Activated CD8-positive, alpha-beta memory T cell treated with anti-CD3 and anti-CD28 coated beads for 1 hour (primary cell): Measurements from ENCODE around the gene C3AR1.

Experiments
- DNase-seq, 2 donors: peaks; one replicate each; pipeline ENCODE4 v3.0.0-alpha.2; 2020; ENCODE audit warnings: low read depth in 1 of 2; ENCODE audit errors: extremely low read depth in 1 of 2

C3AR1 gene

DNA sequence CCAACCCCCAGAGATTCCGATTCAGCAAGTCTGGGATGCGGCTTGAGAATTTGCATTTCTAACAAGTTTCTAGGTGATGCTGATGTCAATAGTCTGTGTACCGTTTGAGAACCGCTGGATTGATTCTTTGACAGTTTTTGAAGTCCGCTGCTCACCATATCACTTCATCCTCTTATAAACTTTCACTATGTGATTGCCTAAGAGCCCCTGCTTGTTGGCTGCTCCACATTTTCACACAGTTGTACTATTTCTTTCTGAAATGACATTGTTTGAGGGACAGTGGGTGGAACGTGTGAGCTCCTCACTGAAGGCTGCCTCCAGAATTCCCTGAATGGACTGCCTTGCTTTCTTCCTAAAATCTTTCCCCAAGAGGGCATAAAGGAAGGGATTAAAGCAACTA is 7.7 kb downstream of the C3AR1 start:
- DNase-seq: no peak

DNA sequence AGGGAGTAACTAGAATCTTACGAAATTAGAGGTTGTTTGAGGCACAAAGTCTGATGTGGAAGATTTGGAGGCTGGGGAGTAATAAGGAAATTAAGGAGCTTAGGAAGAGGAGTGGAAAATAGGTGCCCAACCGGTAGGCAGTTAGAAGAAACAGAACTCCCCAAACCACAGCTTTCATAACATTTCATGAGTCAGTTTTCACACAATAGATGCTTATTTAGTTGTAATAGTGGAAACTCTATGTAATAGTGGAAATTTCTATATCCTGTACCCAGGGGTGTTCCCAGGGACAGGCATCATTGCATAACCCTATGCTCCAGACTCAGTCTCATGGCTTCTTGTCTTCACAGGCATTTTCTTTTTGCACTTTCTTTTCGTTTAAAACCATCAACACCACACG is 8.3 kb downstream of the C3AR1 start:
- DNase-seq: no peak

GRCh38 chr12:8057306-8057705 is 8.9 kb downstream of the C3AR1 start:
- no peak for DNase-seq

DNA sequence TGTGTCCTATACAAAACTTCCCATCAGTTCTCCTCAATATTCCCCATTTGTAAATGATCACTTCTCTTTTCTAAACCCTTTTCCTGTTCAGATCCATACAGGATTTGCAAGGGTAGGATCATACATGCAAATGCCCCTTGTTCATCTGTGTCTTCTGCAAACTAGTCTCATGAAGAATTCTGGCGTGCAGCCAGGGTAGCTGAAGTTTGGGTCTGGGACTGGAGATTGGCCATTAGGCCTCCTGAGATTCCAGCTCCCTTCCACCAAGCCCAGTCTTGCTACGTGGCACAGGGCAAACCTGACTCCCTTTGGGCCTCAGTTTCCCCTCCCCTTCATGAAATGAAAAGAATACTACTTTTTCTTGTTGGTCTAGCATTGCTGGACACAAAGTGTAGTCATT is 11.3 kb downstream of the C3AR1 start:
- no peak for DNase-seq

- DNase-seq: no peak
Measured at GRCh38 chr12:8052679-8053078, 13.5 kb downstream of the C3AR1 start.

GRCh38 chr12:8050600-8051250 is 15.4 kb downstream of the C3AR1 start:
- DNase-seq: no peak

- no peak for DNase-seq
Measured at GRCh38 chr12:8048906-8049305, 17.3 kb downstream of the C3AR1 start.

DNA sequence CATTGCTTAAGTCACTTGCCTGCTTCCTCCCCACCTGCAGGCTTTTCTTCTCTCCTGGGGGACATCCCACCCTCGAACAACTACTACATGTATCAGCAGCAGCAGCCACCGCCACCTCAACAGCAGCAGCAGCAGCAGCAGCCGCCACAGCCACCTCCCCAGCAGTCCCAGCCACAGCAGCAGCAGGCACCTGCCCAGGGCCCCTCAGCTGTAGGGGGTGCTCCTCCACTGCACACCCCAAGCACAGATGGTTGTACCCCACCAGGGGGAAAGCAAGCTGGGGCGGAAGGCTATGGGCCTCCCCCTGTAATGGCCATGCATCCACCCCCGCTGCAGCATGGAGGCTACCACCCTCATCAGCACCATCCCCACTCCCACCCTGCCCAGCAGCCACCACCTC is 18.3 kb downstream of the C3AR1 start:
- DNase-seq: no peak

- DNase-seq: peak; percentile 61 to 76
Measured at GRCh38 chr12:8045952-8046944, 19.9 kb downstream of the C3AR1 start.

- no peak for DNase-seq
Measured at GRCh38 chr12:8040791-8041190, 25.4 kb downstream of the C3AR1 start.

GRCh38 chr12:8038659-8039114 is 27.5 kb downstream of the C3AR1 start:
- no peak for DNase-seq

DNA sequence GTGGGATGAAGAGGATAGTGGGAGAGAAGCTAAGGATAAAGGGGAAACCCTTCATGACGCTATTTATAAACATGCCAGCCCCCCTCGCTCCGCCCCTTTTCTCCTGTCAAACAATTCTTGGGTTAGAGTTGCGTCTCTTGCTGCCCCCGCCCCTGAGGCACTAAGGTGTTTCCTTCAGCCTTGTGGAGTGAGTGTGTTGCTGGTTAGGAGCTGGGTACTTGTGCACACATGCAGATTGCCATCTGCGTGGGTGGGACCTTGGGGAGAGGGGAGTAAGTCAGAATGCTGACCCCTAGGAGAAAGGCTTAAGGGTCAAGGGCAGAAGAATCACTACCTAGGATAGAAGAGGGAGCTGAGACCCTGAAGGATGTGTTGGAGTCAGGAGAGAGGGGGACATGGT is 28.2 kb downstream of the C3AR1 start:
- DNase-seq: no peak

- no peak for DNase-seq
Measured at GRCh38 chr12:8037046-8037663, 29.0 kb downstream of the C3AR1 start.

- DNase-seq: no peak
Measured at GRCh38 chr12:8036346-8036745, 29.8 kb downstream of the C3AR1 start.

GRCh38 chr12:8035440-8036010 is 30.6 kb downstream of the C3AR1 start:
- DNase-seq: no peak

DNA sequence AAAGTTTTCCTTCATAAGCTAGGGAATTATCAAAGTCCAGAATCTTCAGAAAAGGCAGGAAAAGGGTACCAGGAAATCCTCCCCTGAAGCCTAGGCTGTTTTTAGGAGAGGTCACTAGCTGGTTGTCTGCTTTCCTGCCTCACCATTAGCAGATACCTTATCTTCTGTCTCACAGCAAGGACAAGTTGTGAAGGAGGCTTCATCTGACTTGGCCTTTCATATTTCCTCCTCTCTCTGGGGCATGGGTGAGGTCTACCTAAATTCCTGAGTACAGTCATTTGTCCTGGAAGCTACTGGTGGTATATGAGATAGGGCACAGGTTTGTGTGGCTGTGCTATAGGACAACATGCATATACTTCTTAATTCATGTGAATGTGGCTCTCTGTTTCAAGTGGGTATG is 31.4 kb downstream of the C3AR1 start:
- DNase-seq: no peak

GRCh38 chr12:8033153-8034044 is 32.8 kb downstream of the C3AR1 start:
- no peak for DNase-seq

GRCh38 chr12:8032242-8033152 is 33.7 kb downstream of the C3AR1 start, which contains the start of gene FOXJ2:
FOXJ2 (plus strand) TSS chr12:8032716; CDS start chr12:8039833, 7,117 bp downstream.
- peak; percentile 40 to 74 for DNase-seq

- no peak for DNase-seq
Measured at GRCh38 chr12:8031872-8032241, 34.3 kb downstream of the C3AR1 start.
